Suprapubic skin (tissue), 4 donors: ENCODE data around the gene PPWD1. TPM values are rescaled to one million over a fixed set of nuclear protein-coding genes. Genes with fewer than 3 reads are reported as not detected.

ENCODE experiments used
- DNase-seq, 2 donors: peaks; one replicate each; pipeline ENCODE4 v3.0.0-alpha.2; 2019; ENCODE audit warnings: low spot score in 2 of 2
- H3K27ac ChIP-seq: fragments of 200-600 bp; sonication (generic); one replicate; pipeline ENCODE4 v1.5.1; 2019
- H3K27me3 ChIP-seq: fragments of 200-600 bp; sonication (generic); one replicate; pipeline ENCODE4 v1.5.1; 2019
- H3K36me3 ChIP-seq: fragments of 200-600 bp; sonication (generic); one replicate; pipeline ENCODE4 v1.5.1; 2019
- H3K4me1 ChIP-seq: fragments of 200-600 bp; sonication (generic); one replicate; pipeline ENCODE4 v1.5.1; 2019
- H3K4me3 ChIP-seq: fragments of 200-600 bp; sonication (generic); one replicate; pipeline ENCODE4 v1.5.1; 2019; ENCODE audit warnings: mild to moderate bottlenecking
- H3K9me3 ChIP-seq: fragments of 200-600 bp; sonication (generic); one replicate; pipeline ENCODE4 v1.5.1; 2019
- CTCF ChIP-seq, 2 donors: fragments of 200-600 bp in 1 of 2; fragments of 450-650 bp in 1 of 2; sonication (generic) in 1 of 2; IDR thresholded peaks; one replicate each; pipeline ENCODE4 v1.5.1; 2016 to 2019; ENCODE audit warnings: antibody characterized with exemption in 2 of 2, mild to moderate bottlenecking in 1 of 2, moderate library complexity in 1 of 2
- EP300 ChIP-seq: sonication (generic); formaldehyde crosslinking; IDR thresholded peaks from one replicate; pipeline ENCODE4 v1.6.1; 2017; ENCODE audit warnings: antibody characterized with exemption
- POLR2A ChIP-seq, 2 donors: fragments of 450-650 bp; IDR thresholded peaks; one replicate each; pipeline ENCODE4 v1.6.1; 2017; ENCODE audit warnings: antibody characterized with exemption in 2 of 2, mild to moderate bottlenecking in 2 of 2, moderate library complexity in 2 of 2
- POLR2AphosphoS5 ChIP-seq, 3 donors: sonication (generic); formaldehyde crosslinking; IDR thresholded peaks; one replicate each; pipeline ENCODE4 v1.6.1; 2017; ENCODE audit warnings: antibody characterized with exemption in 3 of 3
- WGBS: methylation state at CpG from one replicate; pipeline ENCODE4 v1.1.5; 2018; 5-methylcytosine and 5-hydroxymethylcytosine counted together
- total RNA-seq, 4 donors: library from RNA; depleted of rRNA; stranded (reverse); fragments of >200 nt; gene quantifications; one replicate each; pipeline ENCODE4 v1.1.0, GENCODE V29; 2016

Gene PPWD1
- total RNA-seq, result 100 to 1,000 TPM in 1 of 4 donors, 10 to 100 TPM in 3; 27.0 to 114 (median 40.1) TPM

- Histone ChIP-seq H3K27ac (peak within 1 kb of the TSS; percentile 92), H3K36me3 (peaks cover 5% of the 10 kb centered on the region), H3K9me3 (no peaks in the 10 kb centered on the region), H3K27me3 (no peaks in the 10 kb centered on the region), H3K4me1 (peaks cover 25% of the 10 kb centered on the region), H3K4me3 (peak within 1 kb of the TSS; percentile 88)
- under 1% methylated on average over 54 of the region's 54 CpGs for WGBS
- DNase-seq, result peak; percentile 96 to 97
- TF ChIP-seq CTCF (IDR thresholded peaks at IDR 0.05) (no peak), POLR2A (IDR thresholded peaks at IDR 0.05) (peak in 1 of 2 donors; percentile 34), POLR2AphosphoS5 (IDR thresholded peaks at IDR 0.05) (peak in 1 of 3 donors; percentile 82)
Measured at GRCh38 chr5:65562731-65563701, at the start of gene PPWD1, which contains the start of gene CENPK. Gene PPWD1, plus strand, starts transcription at chr5:65563296. Its CDS starts 15 bp downstream, at chr5:65563311. Gene CENPK, minus strand, starts transcription at chr5:65563168. Its CDS starts 8,261 bp downstream, at chr5:65554907.

GRCh38 chr5:65525726-65526125 is 37.4 kb upstream of the PPWD1 start:
- TF ChIP-seq CTCF (IDR thresholded peaks at IDR 0.05) (no peak), POLR2AphosphoS5 (IDR thresholded peaks at IDR 0.05) (no peak), EP300 (no peak), POLR2A (IDR thresholded peaks at IDR 0.05) (no peak)
- no peak overlapping the region for H3K4me3 ChIP-seq

GRCh38 chr5:65530904-65531303 is 32.2 kb upstream of the PPWD1 start:
- no peak overlapping the region for H3K4me3 ChIP-seq
- 89% methylated on average over 1 of the region's 1 CpG for WGBS
- H3K27ac ChIP-seq, result no peak overlapping the region
- H3K27me3 ChIP-seq, result no peaks in the 10 kb centered on the region
- H3K4me1 ChIP-seq, result no peaks in the 10 kb centered on the region
- H3K9me3 ChIP-seq, result no peaks in the 10 kb centered on the region
- no peak for TF ChIP-seq POLR2AphosphoS5 (IDR thresholded peaks at IDR 0.05)
- TF ChIP-seq CTCF (IDR thresholded peaks at IDR 0.05), result no peak
- TF ChIP-seq POLR2A (IDR thresholded peaks at IDR 0.05), result no peak
- no peak for TF ChIP-seq EP300
- H3K36me3 ChIP-seq, result no peaks in the 10 kb centered on the region
- DNase-seq, result no peak

More at GRCh38 chr5:65525726-65526125, 37.4 kb upstream of the PPWD1 start:
- no peaks in the 10 kb centered on the region for H3K36me3 ChIP-seq
- no peak overlapping the region for H3K27ac ChIP-seq
- no peaks in the 10 kb centered on the region for H3K4me1 ChIP-seq
- no peaks in the 10 kb centered on the region for H3K9me3 ChIP-seq
- no peak for DNase-seq
- H3K27me3 ChIP-seq, result no peaks in the 10 kb centered on the region
- 87% methylated on average over 3 of the region's 3 CpGs for WGBS

- no peak overlapping the region for H3K4me3 ChIP-seq
- no peaks in the 10 kb centered on the region for H3K36me3 ChIP-seq
- H3K4me1 ChIP-seq, result no peaks in the 10 kb centered on the region
- WGBS, result 96% methylated on average over 6 of the region's 6 CpGs
- H3K27ac ChIP-seq, result no peak overlapping the region
- no peak for DNase-seq
- H3K27me3 ChIP-seq, result no peaks in the 10 kb centered on the region
- no peaks in the 10 kb centered on the region for H3K9me3 ChIP-seq
- no peak for TF ChIP-seq EP300
- no peak for TF ChIP-seq POLR2AphosphoS5 (IDR thresholded peaks at IDR 0.05)
- TF ChIP-seq CTCF (IDR thresholded peaks at IDR 0.05), result no peak
- no peak for TF ChIP-seq POLR2A (IDR thresholded peaks at IDR 0.05)
Measured at GRCh38 chr5:65535529-65535987, 27.5 kb upstream of the PPWD1 start.

DNA sequence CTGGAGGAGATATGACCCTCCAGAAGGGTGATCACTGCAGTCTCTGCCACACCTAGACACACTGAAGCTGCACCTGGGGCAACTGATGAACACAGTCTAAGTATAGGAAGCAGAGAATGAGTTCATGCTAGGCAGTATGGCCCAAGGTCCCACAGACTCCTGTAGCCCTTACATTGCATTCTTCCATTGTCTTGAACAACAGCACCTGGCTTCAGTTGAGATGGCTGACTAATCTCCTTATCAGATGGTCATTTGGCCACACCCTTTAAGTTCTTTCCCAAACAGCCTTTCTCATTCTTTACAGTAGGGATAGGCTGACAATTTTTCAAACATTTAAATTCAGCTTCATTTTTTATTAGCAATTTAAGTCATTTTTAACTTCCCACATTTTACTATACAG is 23.3 kb upstream of the PPWD1 start:
- Histone ChIP-seq H3K4me3 (no peak overlapping the region), H3K9me3 (no peaks in the 10 kb centered on the region), H3K4me1 (no peaks in the 10 kb centered on the region), H3K27ac (no peak overlapping the region), H3K27me3 (no peaks in the 10 kb centered on the region), H3K36me3 (no peaks in the 10 kb centered on the region)
- TF ChIP-seq EP300, result no peak
- no peak for TF ChIP-seq POLR2AphosphoS5 (IDR thresholded peaks at IDR 0.05)
- TF ChIP-seq POLR2A (IDR thresholded peaks at IDR 0.05), result no peak
- no peak for TF ChIP-seq CTCF (IDR thresholded peaks at IDR 0.05)
- DNase-seq, result no peak
